ENCODE results near the gene GPR31.
A peak's percentile ranks its signal among the peaks of the same experiment; 100 is the strongest.

GPR31 gene

DNA sequence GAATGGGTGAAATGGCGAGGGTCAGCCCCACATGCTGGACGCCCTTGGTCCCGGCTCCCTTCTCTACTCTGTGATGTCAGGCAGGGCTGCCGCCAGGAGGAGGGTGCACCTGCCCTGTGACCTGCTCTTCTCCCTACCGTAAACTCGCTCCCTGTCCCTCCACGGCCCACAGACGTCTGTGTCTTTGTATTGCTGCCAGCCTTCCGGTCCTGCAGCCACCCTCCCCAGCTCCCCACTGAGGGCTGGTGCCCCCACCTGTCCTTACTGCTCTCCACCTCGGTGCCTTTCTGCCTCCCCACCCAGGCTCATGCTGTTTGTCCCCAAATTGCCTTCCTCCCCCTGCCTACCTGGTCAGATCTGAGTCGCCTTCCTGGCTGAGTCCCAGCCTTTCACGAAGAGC is 38.9 kb downstream of the GPR31 start:
- Mint-ChIP-seq H3K27ac (no peak overlapping the region), H3K27me3 (ENCODE audit: low read depth) (peaks cover 11% of the 10 kb centered on the region), H3K4me3 (no peak overlapping the region), H3K9me3 (no peaks in the 10 kb centered on the region), H3K4me1 (peaks cover 20% of the 10 kb centered on the region), H3K36me3 (ENCODE audit: low read depth) (no peaks in the 10 kb centered on the region)
- TF ChIP-seq, protein P1, sequence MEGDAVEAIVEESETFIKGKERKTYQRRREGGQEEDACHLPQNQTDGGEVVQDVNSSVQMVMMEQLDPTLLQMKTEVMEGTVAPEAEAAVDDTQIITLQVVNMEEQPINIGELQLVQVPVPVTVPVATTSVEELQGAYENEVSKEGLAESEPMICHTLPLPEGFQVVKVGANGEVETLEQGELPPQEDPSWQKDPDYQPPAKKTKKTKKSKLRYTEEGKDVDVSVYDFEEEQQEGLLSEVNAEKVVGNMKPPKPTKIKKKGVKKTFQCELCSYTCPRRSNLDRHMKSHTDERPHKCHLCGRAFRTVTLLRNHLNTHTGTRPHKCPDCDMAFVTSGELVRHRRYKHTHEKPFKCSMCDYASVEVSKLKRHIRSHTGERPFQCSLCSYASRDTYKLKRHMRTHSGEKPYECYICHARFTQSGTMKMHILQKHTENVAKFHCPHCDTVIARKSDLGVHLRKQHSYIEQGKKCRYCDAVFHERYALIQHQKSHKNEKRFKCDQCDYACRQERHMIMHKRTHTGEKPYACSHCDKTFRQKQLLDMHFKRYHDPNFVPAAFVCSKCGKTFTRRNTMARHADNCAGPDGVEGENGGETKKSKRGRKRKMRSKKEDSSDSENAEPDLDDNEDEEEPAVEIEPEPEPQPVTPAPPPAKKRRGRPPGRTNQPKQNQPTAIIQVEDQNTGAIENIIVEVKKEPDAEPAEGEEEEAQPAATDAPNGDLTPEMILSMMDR (IDR thresholded peaks at IDR 0.05; ENCODE audit: unreplicated experiment in 3 of 3), result no peak

DNA sequence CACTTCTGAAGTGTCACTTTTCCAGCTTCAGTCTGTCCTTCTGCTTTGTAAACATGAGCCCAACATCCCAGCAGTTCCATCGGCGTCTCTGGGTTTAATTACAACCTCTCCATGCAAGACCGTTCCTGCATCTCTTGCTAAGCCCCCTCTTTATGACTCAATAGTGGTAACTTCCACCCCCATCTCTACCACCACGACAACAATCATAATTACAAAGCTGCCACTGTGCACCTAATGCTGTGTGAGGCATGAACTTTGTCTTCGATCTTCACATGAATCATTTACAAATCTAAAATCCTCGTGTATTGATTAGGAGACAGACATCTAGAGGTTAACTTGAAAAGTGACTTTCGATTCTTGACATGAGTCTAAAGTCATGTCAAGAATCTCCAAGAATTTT is 39.8 kb downstream of the GPR31 start:
- Mint-ChIP-seq H3K27ac (no peak overlapping the region), H3K4me1 (peaks cover 25% of the 10 kb centered on the region), H3K9me3 (no peaks in the 10 kb centered on the region), H3K27me3 (ENCODE audit: low read depth) (peaks cover 11% of the 10 kb centered on the region), H3K4me3 (no peak overlapping the region), H3K36me3 (ENCODE audit: low read depth) (no peaks in the 10 kb centered on the region)
- TF ChIP-seq, protein P1 (IDR thresholded peaks at IDR 0.05; ENCODE audit: unreplicated experiment in 3 of 3), result no peak

DNA sequence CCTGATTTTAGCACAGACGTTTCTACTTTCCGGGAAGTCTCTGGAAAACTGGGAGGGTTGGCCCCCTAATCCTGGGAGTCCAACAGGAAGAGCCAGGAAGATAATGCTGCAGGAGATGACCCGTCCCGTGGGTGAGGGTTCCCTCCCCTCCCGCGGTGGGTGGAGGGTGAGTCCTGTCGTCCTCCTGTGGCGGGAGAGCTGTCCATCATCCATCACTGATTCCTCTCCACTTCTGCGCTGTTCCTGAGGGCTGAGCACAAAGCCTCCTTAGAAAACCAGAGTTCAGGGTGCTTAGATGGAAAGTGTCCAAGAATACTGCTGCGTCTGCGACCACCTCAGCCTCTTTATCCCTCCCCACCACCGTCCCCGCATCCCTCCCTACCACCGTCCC is 40.9 kb downstream of the GPR31 start:
- Mint-ChIP-seq H3K27me3 (ENCODE audit: low read depth) (peaks cover 13% of the 10 kb centered on the region), H3K27ac (no peak overlapping the region), H3K4me1 (peaks cover 25% of the 10 kb centered on the region), H3K9me3 (no peaks in the 10 kb centered on the region), H3K4me3 (no peak overlapping the region), H3K36me3 (ENCODE audit: low read depth) (no peaks in the 10 kb centered on the region)
- TF ChIP-seq, protein P1 (IDR thresholded peaks at IDR 0.05; ENCODE audit: unreplicated experiment in 3 of 3), result no peak

DNA sequence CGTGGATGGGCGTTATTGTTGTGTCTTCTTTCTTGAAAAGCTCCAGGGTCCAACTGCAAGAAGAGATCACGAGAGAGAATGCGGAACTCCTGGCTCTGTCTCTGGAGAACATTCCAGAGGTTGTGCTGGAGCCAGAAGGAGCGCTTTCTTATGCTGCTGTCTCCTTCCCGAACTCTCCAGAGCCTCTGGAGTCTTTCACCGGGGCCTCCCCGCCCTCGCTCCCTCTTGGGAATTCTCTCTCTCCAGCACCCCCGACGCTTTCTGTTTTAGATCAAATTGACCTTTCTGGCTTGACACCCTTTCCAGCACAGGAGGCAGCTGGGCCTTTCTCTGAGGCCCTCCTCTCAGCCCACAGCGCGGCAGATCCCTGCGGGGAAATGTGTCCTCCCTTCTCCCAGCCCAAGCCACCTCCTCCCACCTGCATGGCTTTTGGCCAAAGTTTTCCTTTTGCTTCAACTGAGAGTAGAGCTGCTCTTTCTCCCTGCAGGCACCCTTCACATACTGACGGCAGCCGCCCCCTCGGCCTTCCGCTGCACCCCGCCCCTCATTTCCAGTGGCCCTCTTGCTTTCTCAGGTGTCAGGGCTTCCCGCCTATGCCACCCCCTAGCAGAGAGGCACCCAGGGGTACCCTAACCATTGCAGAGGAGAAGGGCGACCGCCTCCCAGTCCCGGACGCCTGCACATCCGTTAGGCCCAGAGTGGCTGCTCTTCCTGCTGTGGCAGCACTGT is 41.5 kb downstream of the GPR31 start:
- H3K4me1 Mint-ChIP-seq, result peaks cover 25% of the 10 kb centered on the region
- H3K27ac Mint-ChIP-seq, result peak overlapping the region in 2 of 3 experiments; percentile 16 to 85
- H3K36me3 Mint-ChIP-seq (ENCODE audit: low read depth), result no peaks in the 10 kb centered on the region
- H3K9me3 Mint-ChIP-seq, result no peaks in the 10 kb centered on the region
- TF ChIP-seq, protein P1 (IDR thresholded peaks at IDR 0.05; ENCODE audit: unreplicated experiment in 3 of 3), result no peak
- H3K4me3 Mint-ChIP-seq, result peak overlapping the region in 2 of 3 experiments; percentile 14
- H3K27me3 Mint-ChIP-seq (ENCODE audit: low read depth), result peaks cover 10% of the 10 kb centered on the region

DNA sequence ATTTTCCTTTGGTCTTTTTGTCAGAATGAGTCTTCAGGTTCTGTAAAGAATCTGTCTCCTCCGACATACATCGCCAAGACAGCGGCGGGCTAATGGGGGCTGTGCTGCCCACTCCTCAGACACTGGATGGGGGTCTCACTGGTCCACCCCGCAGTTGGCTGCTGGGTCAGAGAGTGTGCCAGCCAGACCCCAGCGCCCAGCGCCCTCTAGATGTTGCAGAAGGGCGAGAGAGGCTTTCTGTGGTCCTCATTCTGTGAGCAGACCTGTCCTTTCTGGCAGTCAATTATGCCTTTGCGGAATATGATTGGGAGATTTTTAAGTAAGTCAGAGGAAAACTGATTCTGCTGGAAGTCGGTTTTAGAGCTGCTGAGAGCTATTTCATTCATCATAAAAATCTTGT is 42.7 kb downstream of the GPR31 start:
- TF ChIP-seq, protein P1 (IDR thresholded peaks at IDR 0.05; ENCODE audit: unreplicated experiment in 3 of 3), result no peak
- Mint-ChIP-seq H3K27me3 (ENCODE audit: low read depth) (peaks cover 7% of the 10 kb centered on the region), H3K4me1 (peaks cover 28% of the 10 kb centered on the region), H3K9me3 (no peaks in the 10 kb centered on the region), H3K27ac (no peak overlapping the region), H3K4me3 (no peak overlapping the region), H3K36me3 (ENCODE audit: low read depth) (no peaks in the 10 kb centered on the region)

Data from nephron (organoid).